Measurements from ENCODE around the gene HELB. TPM values are rescaled to one million over a fixed set of nuclear protein-coding genes. Genes with fewer than 3 reads are reported as not detected.

The HELB gene
- total RNA-seq, result 10 to 100 TPM; 21.0 to 23.6 TPM

GRCh38 chr12:66301944-66302826 is at the start of gene HELB:
TSS of gene HELB (plus strand) at chr12:66302493. CDS start at chr12:66302604, 111 bp downstream.
- intact Hi-C loops (cut with DNase I, micrococcal nuclease), result loop anchor here (1.0 to 10.0 kb wide), 11 partner anchors 12 to 1897 kb away; partner anchors contain the start of genes TMBIM4 (in 2 of the 2), CAND1 (in 1 of the 2), LEMD3 (in 1 of the 2) and LLPH (in 1 of the 2)
- POLR2A ChIA-PET, result interaction anchor here (0.7 to 1.4 kb wide), 5 partner anchors 8 to 132 kb away, joined by 3 to 8 read pairs (median 3); partner anchors contain the start of gene TMBIM4
- peaks cover 34% of the 10 kb centered on the region for H3K36me3 Mint-ChIP-seq (ENCODE audit: low read depth)
- H3K27me3 Mint-ChIP-seq, result no peaks in the 10 kb centered on the region
- CTCF ChIA-PET, result interaction anchor here (0.6 to 2.5 kb wide), 8 partner anchors 23 to 1840 kb away, joined by 3 to 7 read pairs (median 4); no protein-coding TSS in a partner anchor
- H3K4me3 Mint-ChIP-seq, result peak within 1 kb of the TSS; percentile 96
- peak; percentile 83 for ATAC-seq
- peak; percentile 99 for DNase-seq
- peak within 1 kb of the TSS; percentile 100 for H3K27ac Mint-ChIP-seq
- no peaks in the 10 kb centered on the region for H3K9me3 Mint-ChIP-seq (ENCODE audit: low read depth)
- H3K4me1 Mint-ChIP-seq, result peaks cover 39% of the 10 kb centered on the region

DNA sequence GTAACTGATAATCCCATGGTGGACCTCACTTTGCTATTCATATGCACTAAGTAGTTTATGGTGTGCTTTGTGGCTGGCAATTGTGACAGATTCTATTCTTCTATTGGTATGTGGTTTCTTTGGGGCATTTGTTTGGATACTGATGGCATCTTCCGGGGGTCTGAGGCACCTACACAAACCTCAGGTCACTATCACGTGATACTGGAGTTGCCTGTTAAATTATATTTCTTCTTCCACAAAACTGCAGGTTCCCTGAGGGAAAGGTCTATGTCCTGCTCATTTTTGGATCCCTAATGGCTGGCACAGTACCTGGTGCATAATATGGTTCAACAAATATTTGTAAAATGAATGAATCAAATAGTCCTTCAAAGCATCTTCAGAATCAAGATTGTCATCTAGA is 49.5 kb upstream of the HELB start:
- CTCF ChIA-PET, result interaction anchor here (1.4 kb wide), 1 partner anchor 17 kb away, joined by 4 read pairs; no protein-coding TSS in a partner anchor
- intact Hi-C loops (cut with DNase I, micrococcal nuclease), result no loop called here
- Mint-ChIP-seq H3K9me3 (ENCODE audit: low read depth) (no peaks in the 10 kb centered on the region), H3K27ac (no peak overlapping the region), H3K4me1 (no peaks in the 10 kb centered on the region), H3K4me3 (no peak overlapping the region), H3K36me3 (ENCODE audit: low read depth) (no peaks in the 10 kb centered on the region), H3K27me3 (peaks cover 2% of the 10 kb centered on the region)
- POLR2A ChIA-PET, result no interaction called here
- DNase-seq (no peak), ATAC-seq (no peak)

GRCh38 chr12:66255737-66256136 is 46.6 kb upstream of the HELB start:
- Mint-ChIP-seq H3K36me3 (ENCODE audit: low read depth) (no peaks in the 10 kb centered on the region), H3K4me3 (no peak overlapping the region), H3K27ac (no peak overlapping the region), H3K27me3 (peaks cover 2% of the 10 kb centered on the region), H3K9me3 (ENCODE audit: low read depth) (no peaks in the 10 kb centered on the region), H3K4me1 (no peaks in the 10 kb centered on the region)
- DNase-seq (no peak), ATAC-seq (no peak)
- intact Hi-C loops (cut with DNase I, micrococcal nuclease), result no loop called here
- POLR2A ChIA-PET, result no interaction called here
- CTCF ChIA-PET, result interaction anchor here (1.5 kb wide), 1 partner anchor 12 kb away, joined by 4 read pairs; no protein-coding TSS in a partner anchor

DNA sequence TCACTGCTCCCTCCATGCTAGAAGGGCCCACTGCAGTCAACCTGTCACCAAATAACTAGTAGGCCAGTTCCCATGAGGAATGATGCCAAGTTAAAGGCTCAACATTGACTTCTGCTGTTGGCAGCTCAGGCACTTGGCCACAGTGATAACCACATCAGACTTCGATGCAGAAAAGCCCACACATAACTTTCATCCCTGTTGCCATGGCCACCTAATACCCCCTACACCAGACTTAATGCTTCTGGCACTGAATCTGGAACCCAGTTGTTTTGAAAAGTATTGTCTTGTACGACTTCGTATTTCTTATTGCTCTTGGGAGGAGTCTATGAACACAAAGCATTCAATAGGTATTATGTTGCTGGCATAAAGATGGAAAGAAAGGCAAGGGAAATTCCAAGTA is 44.3 kb upstream of the HELB start:
- Mint-ChIP-seq H3K9me3 (ENCODE audit: low read depth) (no peaks in the 10 kb centered on the region), H3K4me1 (no peaks in the 10 kb centered on the region), H3K27me3 (no peaks in the 10 kb centered on the region), H3K36me3 (ENCODE audit: low read depth) (no peaks in the 10 kb centered on the region), H3K27ac (no peak overlapping the region), H3K4me3 (no peak overlapping the region)
- intact Hi-C loops (cut with DNase I, micrococcal nuclease), result no loop called here
- DNase-seq (no peak), ATAC-seq (no peak)
- POLR2A ChIA-PET, result no interaction called here
- CTCF ChIA-PET, result no interaction called here

DNA sequence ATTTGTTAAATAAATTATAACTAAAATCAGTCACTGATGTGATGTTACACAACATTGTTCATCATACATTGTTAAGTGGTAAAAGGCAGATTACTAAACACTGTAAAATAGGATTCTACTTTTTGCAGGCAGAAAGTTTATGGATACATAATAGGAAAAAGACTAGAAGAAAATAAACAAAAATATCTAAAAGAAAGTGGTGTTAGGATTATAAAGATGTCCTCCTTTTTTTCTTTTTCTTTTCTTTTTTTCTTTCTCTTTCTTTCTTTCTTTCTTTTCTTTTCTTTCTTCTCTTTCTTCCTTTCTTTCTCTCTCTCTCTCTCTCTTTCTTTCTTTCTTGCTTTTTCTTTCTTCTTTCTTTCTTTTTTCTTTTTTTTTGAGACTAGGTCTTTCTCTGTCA is 39.6 kb upstream of the HELB start:
- ChIA-PET POLR2A (no interaction called here), CTCF (no interaction called here)
- ATAC-seq (no peak), DNase-seq (no peak)
- intact Hi-C loops (cut with DNase I, micrococcal nuclease), result no loop called here
- H3K9me3 Mint-ChIP-seq (ENCODE audit: low read depth), result no peaks in the 10 kb centered on the region
- H3K27ac Mint-ChIP-seq, result no peak overlapping the region
- H3K4me1 Mint-ChIP-seq, result peaks cover under 1% of the 10 kb centered on the region
- H3K27me3 Mint-ChIP-seq, result no peaks in the 10 kb centered on the region
- H3K36me3 Mint-ChIP-seq (ENCODE audit: low read depth), result no peaks in the 10 kb centered on the region
- no peak overlapping the region for H3K4me3 Mint-ChIP-seq

DNA sequence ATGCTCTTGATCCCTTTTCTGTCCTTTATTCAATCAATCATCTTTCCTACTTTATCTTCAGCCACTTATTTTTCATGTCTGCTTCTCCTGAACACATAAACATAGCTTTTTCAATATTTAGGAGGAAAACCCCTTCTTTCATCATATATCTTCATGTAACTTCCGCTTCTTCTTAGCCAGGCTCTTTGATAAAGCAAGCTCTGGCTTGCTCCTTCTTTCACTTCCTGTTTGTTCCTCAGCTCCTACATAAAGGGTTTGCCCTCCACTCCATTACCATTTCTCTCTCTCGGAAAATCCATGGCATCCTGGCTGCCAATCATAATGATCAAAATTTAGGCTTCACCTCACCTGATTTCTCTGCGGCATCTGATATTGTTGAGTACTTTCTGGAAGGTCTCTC is 33.7 kb upstream of the HELB start:
- ATAC-seq, result no peak
- no peak overlapping the region for H3K4me3 Mint-ChIP-seq

DNA sequence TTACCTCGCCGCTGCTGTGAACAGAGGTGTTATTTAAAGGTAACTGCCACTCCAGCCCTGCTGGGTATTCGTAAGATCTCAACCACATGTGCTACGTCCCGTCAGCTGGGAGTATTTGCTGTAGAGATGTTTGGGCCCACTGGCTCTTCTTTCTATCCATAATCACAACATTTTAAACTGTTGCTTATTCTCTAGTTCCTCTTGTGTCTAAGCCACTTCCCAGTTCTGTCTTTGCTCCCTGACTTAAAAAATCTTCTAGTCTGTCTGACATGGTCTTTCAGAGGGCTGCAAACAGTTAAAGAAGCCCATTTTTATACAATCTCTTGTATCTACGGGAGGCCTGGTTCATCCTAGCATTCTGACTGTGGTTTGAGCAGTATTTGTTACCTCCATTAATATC is 33.2 kb upstream of the HELB start:
- CTCF ChIA-PET, result interaction anchor here (0.5 to 2.9 kb wide), 20 partner anchors 10 to 1148 kb away, joined by 3 to 19 read pairs (median 4); partner anchors contain the start of genes TMBIM4 and WIF1
- Mint-ChIP-seq H3K9me3 (ENCODE audit: low read depth) (no peaks in the 10 kb centered on the region), H3K4me3 (no peak overlapping the region), H3K36me3 (ENCODE audit: low read depth) (no peaks in the 10 kb centered on the region), H3K27me3 (no peaks in the 10 kb centered on the region), H3K27ac (no peak overlapping the region), H3K4me1 (peaks cover 2% of the 10 kb centered on the region)
- intact Hi-C loops (cut with DNase I, micrococcal nuclease), result loop anchor here (1.0 to 5.0 kb wide), 4 partner anchors 34 to 425 kb away; partner anchors contain the start of gene HELB (in 1 of the 2)
- no peak for DNase-seq
- POLR2A ChIA-PET, result interaction anchor here (0.5 kb wide), 1 partner anchor 132 kb away, joined by 3 read pairs; no protein-coding TSS in a partner anchor
- no peak for ATAC-seq

More for the DNA sequence above, 33.7 kb upstream of the HELB start:
- intact Hi-C loops (cut with DNase I, micrococcal nuclease), result loop anchor here in 1 of 2 experiments (2.0 to 5.0 kb wide), 2 partner anchors 34 to 424 kb away; partner anchors contain the start of gene HELB
- no peaks in the 10 kb centered on the region for H3K36me3 Mint-ChIP-seq (ENCODE audit: low read depth)
- peaks cover 2% of the 10 kb centered on the region for H3K4me1 Mint-ChIP-seq
- ChIA-PET CTCF (interaction anchor here (1.0 to 2.8 kb wide), 2 partner anchors 10 to 1148 kb away, joined by 3 to 16 read pairs; partner anchors contain the start of gene WIF1), POLR2A (no interaction called here)
- H3K27me3 Mint-ChIP-seq, result no peaks in the 10 kb centered on the region
- DNase-seq, result no peak
- no peaks in the 10 kb centered on the region for H3K9me3 Mint-ChIP-seq (ENCODE audit: low read depth)
- H3K27ac Mint-ChIP-seq, result no peak overlapping the region

DNA sequence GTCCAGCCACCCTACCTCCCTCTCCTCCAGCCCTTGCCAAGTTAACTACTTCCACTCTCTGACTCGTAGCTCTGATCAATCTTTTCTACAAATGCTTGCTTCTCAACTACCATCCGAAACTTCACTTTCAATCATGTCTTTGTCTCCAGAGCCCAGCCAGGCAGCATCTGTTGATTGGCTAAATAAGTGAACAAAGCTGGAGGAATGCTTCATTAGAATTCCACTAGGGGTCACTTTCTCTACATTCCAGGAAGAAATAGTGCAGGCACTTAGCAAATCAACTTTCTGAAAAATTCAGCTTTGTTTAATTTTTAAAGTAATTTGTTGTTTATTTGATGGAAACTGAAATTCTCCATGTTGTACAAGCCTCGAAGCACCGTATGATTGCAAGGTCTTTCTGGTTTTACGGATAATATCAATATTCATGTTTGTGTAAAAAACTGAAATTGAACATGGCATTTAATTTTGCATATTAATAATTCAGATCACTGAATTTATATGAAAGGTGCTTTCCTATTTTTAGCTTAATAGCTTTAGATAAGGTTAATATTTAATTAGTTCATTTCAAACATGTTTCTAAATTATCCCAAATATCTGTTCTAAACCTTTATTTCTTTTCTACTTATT is 32.4 kb upstream of the HELB start:
- DNase-seq (peak; percentile 50), ATAC-seq (peak; percentile 84)
- POLR2A ChIA-PET, result interaction anchor here (0.5 kb wide), 1 partner anchor 131 kb away, joined by 3 read pairs; no protein-coding TSS in a partner anchor
- intact Hi-C loops (cut with DNase I, micrococcal nuclease), result loop anchor here (1.0 to 10.0 kb wide), 6 partner anchors 33 to 437 kb away; partner anchors contain the start of gene HELB (in 1 of the 2)
- CTCF ChIA-PET, result interaction anchor here (0.5 to 2.9 kb wide), 30 partner anchors 9 to 591 kb away, joined by 3 to 19 read pairs (median 3); partner anchors contain the start of gene TMBIM4
- Mint-ChIP-seq H3K9me3 (ENCODE audit: low read depth) (no peaks in the 10 kb centered on the region), H3K4me1 (peaks cover 4% of the 10 kb centered on the region), H3K36me3 (ENCODE audit: low read depth) (no peaks in the 10 kb centered on the region), H3K27me3 (no peaks in the 10 kb centered on the region), H3K4me3 (no peak overlapping the region), H3K27ac (no peak overlapping the region)

GRCh38 chr12:66270613-66271012 is 31.7 kb upstream of the HELB start:
- H3K27me3 Mint-ChIP-seq, result no peaks in the 10 kb centered on the region
- ATAC-seq, result no peak
- POLR2A ChIA-PET, result no interaction called here
- no peak overlapping the region for H3K4me3 Mint-ChIP-seq
- H3K36me3 Mint-ChIP-seq (ENCODE audit: low read depth), result no peaks in the 10 kb centered on the region
- peaks cover 4% of the 10 kb centered on the region for H3K4me1 Mint-ChIP-seq
- CTCF ChIA-PET, result interaction anchor here (0.6 to 2.9 kb wide), 19 partner anchors 8 to 590 kb away, joined by 3 to 19 read pairs (median 3); partner anchors contain the start of gene TMBIM4
- no peaks in the 10 kb centered on the region for H3K9me3 Mint-ChIP-seq (ENCODE audit: low read depth)
- intact Hi-C loops (cut with DNase I, micrococcal nuclease), result loop anchor here (1.0 to 10.0 kb wide), 3 partner anchors 74 to 437 kb away; no protein-coding TSS in a partner anchor
- H3K27ac Mint-ChIP-seq, result no peak overlapping the region
- no peak for DNase-seq

GRCh38 chr12:66272650-66273049 is 29.6 kb upstream of the HELB start:
- no peak overlapping the region for H3K27ac Mint-ChIP-seq
- DNase-seq (no peak), ATAC-seq (no peak)
- H3K36me3 Mint-ChIP-seq (ENCODE audit: low read depth), result no peaks in the 10 kb centered on the region
- peaks cover 13% of the 10 kb centered on the region for H3K4me1 Mint-ChIP-seq
- H3K9me3 Mint-ChIP-seq (ENCODE audit: low read depth), result no peaks in the 10 kb centered on the region
- ChIA-PET POLR2A (no interaction called here), CTCF (interaction anchor here (0.8 kb wide), 1 partner anchor 136 kb away, joined by 3 read pairs; no protein-coding TSS in a partner anchor)
- no peak overlapping the region for H3K4me3 Mint-ChIP-seq
- intact Hi-C loops (cut with DNase I, micrococcal nuclease), result loop anchor here (5.0 to 10.0 kb wide), 2 partner anchors 72 to 435 kb away; no protein-coding TSS in a partner anchor
- no peaks in the 10 kb centered on the region for H3K27me3 Mint-ChIP-seq

GRCh38 chr12:66273147-66273546 is 29.1 kb upstream of the HELB start:
- ATAC-seq (no peak), DNase-seq (no peak)
- intact Hi-C loops (cut with DNase I, micrococcal nuclease), result loop anchor here (5.0 to 10.0 kb wide), 2 partner anchors 72 to 434 kb away; no protein-coding TSS in a partner anchor
- H3K4me1 Mint-ChIP-seq, result peaks cover 11% of the 10 kb centered on the region
- ChIA-PET CTCF (interaction anchor here (0.5 to 1.4 kb wide), 3 partner anchors 31 to 147 kb away, joined by 3 read pairs; no protein-coding TSS in a partner anchor), POLR2A (no interaction called here)
- H3K27me3 Mint-ChIP-seq, result no peaks in the 10 kb centered on the region
- H3K36me3 Mint-ChIP-seq (ENCODE audit: low read depth), result no peaks in the 10 kb centered on the region
- no peak overlapping the region for H3K4me3 Mint-ChIP-seq
- no peaks in the 10 kb centered on the region for H3K9me3 Mint-ChIP-seq (ENCODE audit: low read depth)
- H3K27ac Mint-ChIP-seq, result no peak overlapping the region

Measured in activated CD4-positive, alpha-beta T cell treated with anti-CD3 and anti-CD28 coated beads for 36 hours (primary cell).